ENCODE data around the gene KCNK4.
"Not testable (repeated sequence)": the region's sequence is repeated elsewhere in the genome, so short reads cannot be mapped to it uniquely, and the experiment has no call there.

Gene KCNK4

DNA sequence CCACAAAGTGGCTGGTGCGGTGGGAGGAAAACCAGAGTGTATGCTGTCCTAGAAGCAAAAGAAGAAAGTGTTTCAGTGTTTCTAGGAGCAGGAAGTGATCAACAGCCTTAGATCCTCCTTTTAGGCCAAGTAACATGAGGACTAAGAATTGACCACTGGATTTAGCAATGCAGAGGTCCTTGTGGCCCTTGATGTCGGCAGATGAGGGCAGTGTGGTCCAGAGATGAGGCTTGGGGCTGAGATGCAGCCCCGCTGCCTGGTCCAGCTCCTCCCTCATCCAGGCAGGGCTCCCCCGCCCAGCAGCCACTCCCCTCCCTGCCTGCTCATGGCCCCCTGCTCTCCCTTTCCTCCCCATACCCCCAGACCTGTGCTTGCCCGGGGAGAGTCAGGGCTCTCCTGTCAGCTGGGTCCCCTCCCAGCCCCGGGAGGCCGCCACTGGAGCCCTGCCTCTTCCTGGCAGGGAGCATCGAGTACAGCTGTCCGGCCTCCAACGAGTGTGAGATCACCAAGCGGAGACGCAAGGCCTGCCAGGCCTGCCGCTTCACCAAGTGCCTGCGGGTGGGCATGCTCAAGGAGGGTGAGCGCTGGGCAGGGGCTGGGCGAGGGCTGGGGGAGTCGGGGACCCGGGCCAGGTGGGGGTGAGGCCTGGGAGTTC lies 22.5 kb downstream of the KCNK4 start:
- peak; percentile 79 for DNase-seq

DNA sequence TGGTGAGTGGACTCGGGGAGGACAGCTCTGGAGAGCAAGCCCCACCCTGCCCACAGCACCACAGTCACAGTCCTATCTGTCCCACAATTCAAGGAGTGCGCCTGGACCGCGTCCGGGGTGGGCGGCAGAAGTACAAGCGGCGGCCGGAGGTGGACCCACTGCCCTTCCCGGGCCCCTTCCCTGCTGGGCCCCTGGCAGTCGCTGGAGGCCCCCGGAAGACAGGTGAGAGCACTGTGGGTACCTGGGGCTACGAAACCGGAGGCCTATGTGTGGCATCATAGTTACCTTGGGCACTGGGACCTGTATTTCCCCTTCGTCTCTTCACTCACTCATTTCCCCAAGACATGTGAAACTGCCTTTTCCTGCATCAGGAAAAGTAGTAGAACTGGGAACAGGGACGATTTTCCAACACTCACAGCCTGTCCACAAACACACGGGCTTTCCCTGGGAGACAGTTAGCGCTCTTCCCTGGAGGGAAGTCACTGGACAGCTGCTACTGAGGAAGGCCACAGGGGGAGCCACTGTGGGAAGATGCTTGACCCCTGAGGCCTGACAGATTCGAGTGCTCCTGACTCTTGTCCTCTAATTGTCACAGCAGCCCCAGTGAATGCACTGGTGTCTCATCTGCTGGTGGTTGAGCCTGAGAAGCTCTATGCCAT lies 23.2 kb downstream of the KCNK4 start:
- DNase-seq: no peak

- no peak for DNase-seq
Measured at GRCh38 chr11:64314805-64315561, 23.9 kb downstream of the KCNK4 start.

DNA sequence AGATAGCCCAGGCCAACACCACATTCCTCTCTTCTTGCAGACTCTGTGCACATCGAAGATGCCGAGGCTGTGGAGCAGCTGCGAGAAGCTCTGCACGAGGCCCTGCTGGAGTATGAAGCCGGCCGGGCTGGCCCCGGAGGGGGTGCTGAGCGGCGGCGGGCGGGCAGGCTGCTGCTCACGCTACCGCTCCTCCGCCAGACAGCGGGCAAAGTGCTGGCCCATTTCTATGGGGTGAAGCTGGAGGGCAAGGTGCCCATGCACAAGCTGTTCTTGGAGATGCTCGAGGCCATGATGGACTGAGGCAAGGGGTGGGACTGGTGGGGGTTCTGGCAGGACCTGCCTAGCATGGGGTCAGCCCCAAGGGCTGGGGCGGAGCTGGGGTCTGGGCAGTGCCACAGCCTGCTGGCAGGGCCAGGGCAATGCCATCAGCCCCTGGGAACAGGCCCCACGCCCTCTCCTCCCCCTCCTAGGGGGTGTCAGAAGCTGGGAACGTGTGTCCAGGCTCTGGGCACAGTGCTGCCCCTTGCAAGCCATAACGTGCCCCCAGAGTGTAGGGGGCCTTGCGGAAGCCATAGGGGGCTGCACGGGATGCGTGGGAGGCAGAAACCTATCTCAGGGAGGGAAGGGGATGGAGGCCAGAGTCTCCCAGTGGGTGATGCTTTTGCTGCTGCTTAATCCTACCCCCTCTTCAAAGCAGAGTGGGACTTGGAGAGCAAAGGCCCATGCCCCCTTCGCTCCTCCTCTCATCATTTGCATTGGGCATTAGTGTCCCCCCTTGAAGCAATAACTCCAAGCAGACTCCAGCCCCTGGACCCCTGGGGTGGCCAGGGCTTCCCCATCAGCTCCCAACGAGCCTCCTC lies 24.8 kb downstream of the KCNK4 start:
- not testable (repeated sequence) for DNase-seq

- peak; percentile 48 for DNase-seq
Measured at GRCh38 chr11:64316672-64317324, 25.7 kb downstream of the KCNK4 start.

GRCh38 chr11:64317325-64317960 lies 26.3 kb downstream of the KCNK4 start, which contains the start of gene TRMT112:
TSS of gene TRMT112 (minus strand) at chr11:64317559. CDS start at chr11:64317526, 33 bp downstream.
- DNase-seq: peak; percentile 98

GRCh38 chr11:64317961-64318765 lies 27.1 kb downstream of the KCNK4 start, which contains the start of gene PRDX5:
TSS of gene PRDX5 (plus strand) at chr11:64318121. CDS start at chr11:64318216, 95 bp downstream.
- DNase-seq: peak; percentile 97

DNA sequence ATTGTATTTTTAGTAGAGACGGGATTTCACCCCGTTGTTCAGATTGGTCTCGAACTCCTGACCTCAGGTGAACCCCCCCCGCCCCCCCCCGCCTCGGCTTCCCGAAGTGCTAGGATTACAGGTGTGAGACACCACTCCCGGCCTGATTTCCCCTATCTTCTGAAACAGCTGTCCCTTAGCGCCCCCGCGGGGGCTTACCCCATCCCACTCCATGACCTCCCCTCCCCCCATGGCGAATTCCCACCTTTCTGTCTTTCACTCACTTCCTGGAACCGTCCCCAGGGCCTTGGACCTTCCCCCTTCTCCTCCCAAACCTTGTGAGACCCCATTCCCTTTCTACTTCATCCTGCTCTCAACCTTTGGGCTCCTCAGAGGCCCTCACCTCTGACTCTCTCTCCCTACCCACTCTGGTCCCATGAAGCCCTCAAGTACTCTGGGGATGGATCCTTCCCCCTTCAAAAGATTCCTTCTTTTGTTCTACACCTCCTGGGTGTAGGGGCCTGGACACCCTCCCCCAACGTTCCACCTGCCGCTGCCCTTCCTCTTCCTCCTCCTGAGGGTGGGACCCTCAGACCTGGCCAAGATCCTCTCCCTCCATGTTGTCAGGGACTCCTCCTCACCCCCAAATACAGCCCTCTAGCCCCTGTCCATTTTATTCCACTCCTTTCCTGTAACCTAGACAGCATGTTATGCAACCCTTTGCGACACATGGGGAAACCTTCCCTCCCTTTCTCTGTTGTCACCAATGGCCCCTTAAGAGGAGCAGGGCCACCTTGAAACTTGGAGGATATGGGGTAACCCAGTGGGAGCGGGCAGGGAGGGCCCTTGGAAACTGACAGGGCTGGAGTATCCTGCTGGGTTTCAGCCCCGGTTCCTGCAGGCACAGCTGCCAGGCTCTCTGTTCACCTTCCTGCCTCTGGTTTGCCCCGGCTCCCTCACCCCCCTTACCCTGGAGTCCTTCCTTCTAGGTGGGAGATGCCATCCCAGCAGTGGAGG lies 28.0 kb downstream of the KCNK4 start:
- DNase-seq: peak; percentile 55

DNA sequence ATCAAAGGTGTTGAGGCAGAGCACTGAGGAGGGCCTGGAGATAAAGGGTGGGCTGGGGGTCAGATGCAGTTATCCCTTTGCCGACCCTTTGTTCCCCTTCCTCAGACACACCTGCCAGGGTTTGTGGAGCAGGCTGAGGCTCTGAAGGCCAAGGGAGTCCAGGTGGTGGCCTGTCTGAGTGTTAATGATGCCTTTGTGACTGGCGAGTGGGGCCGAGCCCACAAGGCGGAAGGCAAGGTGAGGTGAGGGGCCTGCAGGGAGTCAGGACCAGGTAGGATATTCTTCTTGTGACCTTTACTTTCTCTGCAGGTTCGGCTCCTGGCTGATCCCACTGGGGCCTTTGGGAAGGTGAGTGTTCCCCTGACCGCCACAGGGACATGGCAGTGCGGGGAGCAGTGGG lies 29.5 kb downstream of the KCNK4 start:
- no peak for DNase-seq

- no peak for DNase-seq
Measured at GRCh38 chr11:64321026-64321425, 29.9 kb downstream of the KCNK4 start.

DNA sequence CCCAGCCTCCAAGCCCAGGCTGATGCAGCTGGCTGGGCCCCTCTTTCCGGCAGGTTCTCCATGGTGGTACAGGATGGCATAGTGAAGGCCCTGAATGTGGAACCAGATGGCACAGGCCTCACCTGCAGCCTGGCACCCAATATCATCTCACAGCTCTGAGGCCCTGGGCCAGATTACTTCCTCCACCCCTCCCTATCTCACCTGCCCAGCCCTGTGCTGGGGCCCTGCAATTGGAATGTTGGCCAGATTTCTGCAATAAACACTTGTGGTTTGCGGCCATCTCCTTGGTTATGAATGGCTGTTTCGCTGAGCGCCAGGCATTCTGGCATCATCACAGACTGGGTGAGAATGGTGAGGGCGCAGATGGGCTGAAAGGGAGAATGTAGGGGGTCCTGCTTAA lies 30.4 kb downstream of the KCNK4 start:
- no peak for DNase-seq

DNA sequence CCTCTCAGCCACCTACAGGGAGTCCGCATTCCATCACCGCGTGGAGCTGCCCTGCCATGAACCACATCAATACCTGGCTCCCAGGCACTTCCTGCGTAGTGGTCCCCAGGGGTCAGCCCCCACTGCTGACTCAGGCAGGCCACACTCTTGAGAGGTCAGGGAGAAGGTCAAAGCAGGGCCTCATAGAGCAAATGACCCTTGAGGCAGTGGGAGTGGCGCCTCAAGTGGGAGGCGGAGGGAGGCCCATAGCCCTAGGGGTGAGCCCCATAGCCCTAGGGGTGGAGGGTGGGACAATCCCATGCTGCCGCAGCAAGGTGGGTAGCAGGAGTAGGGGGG lies 31.8 kb downstream of the KCNK4 start:
- DNase-seq: no peak

DNA sequence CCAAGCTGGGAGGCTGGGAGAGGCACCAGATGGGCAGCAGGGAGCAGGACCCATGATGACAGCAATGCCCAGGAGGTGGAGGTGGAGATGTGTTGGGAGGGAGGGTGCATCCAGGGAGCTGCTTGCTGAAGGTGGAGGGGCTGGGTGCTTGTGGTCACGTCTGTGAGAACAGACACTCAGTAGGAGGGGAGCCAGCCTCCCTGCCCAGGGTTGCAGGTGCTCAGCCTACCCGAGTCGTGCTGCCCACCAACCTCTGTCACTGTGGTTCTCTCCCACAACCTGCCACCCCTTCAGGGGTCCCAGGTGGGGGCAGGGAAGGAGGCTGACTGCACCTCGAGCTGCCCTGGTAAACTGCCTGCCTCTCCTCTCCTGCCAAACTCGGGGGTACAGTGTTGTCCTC lies 32.3 kb downstream of the KCNK4 start:
- DNase-seq: no peak

DNA sequence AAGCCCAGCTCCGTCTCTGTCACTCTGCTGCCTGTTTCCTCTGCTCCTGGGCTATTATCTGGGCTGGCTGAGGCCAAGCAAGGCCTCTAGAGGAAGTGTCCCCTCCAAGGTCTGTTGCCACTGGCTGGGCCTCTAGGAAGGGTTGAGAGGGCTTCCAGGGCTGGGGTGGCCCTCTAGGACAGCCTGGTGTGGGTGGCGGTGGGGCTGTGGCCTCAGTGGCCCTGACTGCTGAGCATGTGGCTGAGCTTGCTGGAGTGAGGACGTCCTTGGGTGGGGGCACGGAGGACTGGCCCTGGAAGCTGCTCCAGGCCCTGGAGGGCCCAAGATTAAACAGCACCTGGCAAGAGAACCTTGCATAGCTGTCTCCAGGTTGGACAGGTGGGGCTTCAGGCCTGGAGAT lies 32.9 kb downstream of the KCNK4 start:
- DNase-seq: not testable (repeated sequence)

DNA sequence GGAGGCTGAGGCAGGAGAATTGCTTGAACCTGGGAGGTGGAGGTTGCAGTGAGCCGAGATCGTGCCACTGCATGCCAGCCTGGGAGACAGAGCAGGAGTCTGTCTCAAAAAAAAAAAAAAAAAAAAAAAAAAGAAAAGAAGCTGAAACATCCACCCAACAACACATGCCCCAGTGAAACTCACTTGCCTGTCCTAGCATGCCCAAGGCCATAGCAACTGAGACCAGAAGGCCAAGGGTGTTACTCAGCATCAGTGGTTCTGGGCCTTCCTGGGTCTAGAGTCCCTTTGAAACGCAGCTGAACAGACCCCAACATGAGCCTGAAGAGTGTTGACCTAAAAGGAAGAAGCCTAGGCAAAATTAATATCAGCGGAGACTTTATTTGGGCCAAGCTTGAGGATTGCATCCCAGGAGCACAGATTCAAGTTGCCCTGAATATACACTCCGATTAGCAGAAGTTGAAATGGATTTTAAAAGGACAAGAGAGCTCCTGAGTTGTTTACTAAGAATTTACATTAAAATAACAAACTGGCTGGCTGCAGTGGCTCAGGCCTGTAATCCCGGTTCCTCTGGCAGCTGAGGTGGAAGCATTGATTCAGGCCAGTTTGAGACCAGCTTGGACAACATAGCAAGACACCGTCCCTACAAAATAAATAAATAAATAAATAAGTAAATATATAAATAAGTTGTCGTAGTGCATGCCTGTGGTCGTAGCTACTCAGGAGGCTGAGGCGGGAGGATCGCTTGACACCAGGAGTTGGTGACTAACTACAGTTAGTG lies 33.8 kb downstream of the KCNK4 start:
- DNase-seq: no peak

GRCh38 chr11:64327375-64327774 lies 36.3 kb downstream of the KCNK4 start:
- DNase-seq: no peak

- no peak for DNase-seq
Measured at GRCh38 chr11:64327993-64328392, 36.9 kb downstream of the KCNK4 start.

DNA sequence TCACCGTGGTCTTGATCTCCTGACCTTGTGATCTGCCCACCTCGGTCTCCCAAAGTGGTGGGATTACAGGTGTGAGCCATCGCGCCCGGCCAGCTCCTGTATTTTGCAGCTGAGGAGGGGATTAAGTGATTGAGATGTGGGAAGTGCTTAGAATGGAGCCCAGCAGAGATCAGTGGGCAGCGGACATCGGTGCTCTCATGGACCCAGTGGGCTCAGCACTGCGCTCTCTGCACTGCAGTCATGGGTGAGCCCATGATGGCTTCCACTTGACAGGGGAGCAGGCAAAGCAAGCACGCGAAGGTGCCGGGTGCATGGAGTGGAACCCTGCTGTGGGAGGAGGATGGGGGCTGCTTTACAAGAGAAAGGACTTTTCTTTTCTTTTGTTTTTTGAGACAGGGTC lies 39.8 kb downstream of the KCNK4 start:
- DNase-seq: no peak

All from MV-4-11 (cell line).